ENCODE measurements around the gene TAOK2.

GRCh38 chr16:29994600-29995323 lies 21.1 kb downstream of the TAOK2 start:
- TF ChIP-seq CTCF (conservative IDR thresholded peaks at IDR 0.05; ENCODE audit: low read depth, low read length) (no peak), POLR2A (IDR thresholded peaks at IDR 0.05; ENCODE audit: low read depth, low read length) (no peak), CHD1 (IDR thresholded peaks at IDR 0.05; ENCODE audit: low read depth, low read length) (no peak), SMC3 (IDR thresholded peaks at IDR 0.05; ENCODE audit: low read depth, low read length) (no peak), RAD21 (IDR thresholded peaks at IDR 0.05; ENCODE audit: low read length) (no peak), RCOR1 (IDR thresholded peaks at IDR 0.05; ENCODE audit: insufficient replicate concordance, low read length) (no peak), MAZ (IDR thresholded peaks at IDR 0.05; ENCODE audit: borderline replicate concordance, low read depth, low read length) (no peak), RFX5 (IDR thresholded peaks at IDR 0.05; ENCODE audit: low read depth, low read length) (no peak), FOS (IDR thresholded peaks at IDR 0.05; ENCODE audit: low read depth, low read length) (no peak), MXI1 (IDR thresholded peaks at IDR 0.05; ENCODE audit: borderline replicate concordance, low read depth, low read length) (no peak), CEBPB (IDR thresholded peaks at IDR 0.05; ENCODE audit: low read depth, low read length) (no peak), USF2 (IDR thresholded peaks at IDR 0.05; ENCODE audit: low read depth, low read length) (no peak)
